COLO829 (cell line): ENCODE results near the gene ULBP3.
"Not testable (repeated sequence)": the region's sequence is repeated elsewhere in the genome, so short reads cannot be mapped to it uniquely, and the experiment has no call there.

Experiments used
- DNase-seq: peaks from one replicate; pipeline ENCODE4 v3.0.0; 2012; ENCODE audit warnings: low spot score

Gene ULBP3

DNA sequence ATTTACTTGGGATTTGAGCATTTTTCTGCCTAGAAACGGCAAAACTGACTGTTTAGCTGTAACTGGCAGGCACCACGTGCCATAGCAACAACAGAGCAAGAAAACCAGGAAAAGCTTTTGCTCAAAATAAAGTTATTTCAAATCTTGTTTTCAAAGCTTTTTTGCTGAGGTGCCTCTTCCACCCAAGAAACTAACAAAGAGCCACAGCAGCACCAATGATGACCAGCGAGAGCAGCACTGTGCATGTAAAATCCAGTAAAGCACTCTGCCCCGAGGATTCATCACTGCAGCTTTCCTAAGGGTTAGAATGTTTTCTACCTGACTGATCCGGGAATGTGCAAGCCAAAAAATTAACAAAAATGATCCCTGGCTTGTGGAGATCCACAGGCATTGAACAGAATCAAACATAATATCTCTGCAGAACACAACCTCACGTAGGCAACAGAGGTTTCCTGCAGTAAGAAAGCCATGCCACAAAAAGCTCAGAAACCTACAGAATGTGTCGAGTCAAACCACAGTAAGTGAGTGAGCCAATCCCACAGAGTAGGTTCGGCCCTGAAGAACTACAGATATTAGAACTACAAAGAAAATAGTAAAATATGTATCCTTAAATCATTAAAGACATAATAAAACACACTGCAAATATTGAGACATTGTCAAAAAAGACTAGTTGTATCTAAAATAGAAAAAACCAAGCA, 7.4 kb upstream of the ULBP3 start:
- DNase-seq = no peak

DNA sequence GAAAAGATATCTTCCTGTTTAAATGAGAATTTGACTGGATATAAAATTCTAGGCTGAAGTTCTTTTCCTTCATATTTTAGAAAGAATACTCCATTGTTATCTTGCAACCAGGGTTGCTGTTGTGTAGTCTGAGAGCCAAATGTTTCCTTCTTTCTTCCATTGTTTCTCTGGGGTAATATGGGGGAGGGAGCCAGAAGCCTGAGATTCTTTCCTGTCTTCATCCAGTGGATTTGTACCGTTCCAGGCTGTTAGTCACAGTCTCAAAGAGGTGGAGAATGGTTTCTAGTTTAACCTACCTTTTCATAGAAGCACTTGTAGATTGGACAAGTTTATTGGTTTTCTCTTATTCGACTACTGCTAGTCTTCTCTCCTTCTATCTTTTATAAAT, 6.1 kb upstream of the ULBP3 start:
- no peak for DNase-seq

DNA sequence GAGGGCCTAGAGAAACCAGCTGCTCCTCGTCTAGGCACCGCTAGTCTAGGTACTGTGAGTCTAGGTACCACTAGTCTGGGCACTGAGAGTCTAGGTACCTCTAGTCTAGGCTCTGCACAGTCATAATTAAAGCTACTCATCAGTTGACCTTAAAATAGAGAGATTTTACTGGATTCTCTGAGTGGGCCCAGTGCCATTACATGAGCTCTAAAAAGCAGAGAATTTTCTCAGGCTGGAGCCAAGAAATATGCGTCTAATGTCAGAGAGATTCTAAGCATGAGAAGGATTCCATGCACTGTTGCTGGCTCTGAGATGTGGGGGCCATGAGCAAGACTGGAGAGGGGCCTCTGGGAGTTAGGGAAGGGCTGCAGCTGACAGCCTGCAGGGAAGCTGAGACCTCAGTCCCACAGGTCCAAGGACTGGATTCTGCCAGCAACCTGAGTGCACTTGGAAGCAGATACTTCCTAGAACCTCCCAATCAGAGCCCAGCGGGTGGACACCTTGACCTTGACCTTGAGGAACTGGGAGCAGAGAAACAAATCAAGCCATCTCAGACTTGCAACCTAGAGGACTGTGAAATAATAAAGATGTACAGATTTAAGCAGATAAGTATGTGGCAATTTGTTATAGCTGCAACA, 5.6 kb upstream of the ULBP3 start:
- not testable (repeated sequence) for DNase-seq

DNA sequence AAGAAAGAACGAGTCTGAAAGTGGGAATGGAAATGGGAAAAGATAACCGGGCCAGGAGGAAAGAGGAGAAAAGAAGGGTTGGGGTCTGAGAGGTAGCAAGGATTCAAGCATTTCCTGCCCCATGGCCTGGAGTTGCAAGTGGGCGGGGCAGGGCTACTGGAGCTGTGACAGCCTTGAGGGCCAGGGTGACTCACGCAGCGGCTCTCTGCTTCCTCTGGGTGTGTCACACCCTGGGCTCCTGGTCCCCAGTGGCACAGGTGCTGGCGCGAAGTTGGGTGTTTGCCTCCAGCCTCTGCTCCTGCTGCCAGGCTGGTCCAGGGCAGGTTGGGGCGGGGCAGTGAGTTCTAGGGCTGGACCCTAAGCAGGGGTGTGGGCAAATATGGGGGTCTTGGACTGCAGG, 3.3 kb upstream of the ULBP3 start:
- DNase-seq = peak; percentile 40

DNA sequence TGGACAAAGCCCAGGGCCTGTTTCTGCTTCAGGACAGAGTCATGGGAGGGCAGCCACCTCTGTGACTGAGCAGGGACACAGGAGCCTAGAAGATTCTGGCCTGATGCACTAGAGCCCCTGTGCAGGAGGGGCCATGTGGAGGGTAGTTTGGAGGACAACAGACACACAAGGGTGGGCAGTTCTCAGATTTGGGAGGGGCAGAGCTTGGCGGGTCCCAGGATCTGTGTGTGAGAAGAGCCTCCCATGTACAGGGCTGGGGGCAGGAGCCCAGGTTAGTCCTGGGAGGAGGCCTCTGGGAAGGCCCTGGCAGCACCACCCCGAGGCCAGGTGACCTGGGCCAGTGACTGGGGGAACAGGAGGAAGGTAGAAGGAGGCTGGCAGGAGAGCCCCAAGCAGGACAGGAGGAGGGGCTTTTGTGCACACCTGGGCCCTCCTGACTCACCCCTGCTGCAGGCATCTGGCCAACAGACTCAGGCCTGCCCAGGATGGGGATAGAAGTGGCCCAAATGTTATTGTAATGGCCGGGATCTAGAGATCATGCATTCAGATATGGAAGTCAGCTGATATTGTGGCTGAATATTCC, 1.4 kb upstream of the ULBP3 start:
- DNase-seq = no peak

DNA sequence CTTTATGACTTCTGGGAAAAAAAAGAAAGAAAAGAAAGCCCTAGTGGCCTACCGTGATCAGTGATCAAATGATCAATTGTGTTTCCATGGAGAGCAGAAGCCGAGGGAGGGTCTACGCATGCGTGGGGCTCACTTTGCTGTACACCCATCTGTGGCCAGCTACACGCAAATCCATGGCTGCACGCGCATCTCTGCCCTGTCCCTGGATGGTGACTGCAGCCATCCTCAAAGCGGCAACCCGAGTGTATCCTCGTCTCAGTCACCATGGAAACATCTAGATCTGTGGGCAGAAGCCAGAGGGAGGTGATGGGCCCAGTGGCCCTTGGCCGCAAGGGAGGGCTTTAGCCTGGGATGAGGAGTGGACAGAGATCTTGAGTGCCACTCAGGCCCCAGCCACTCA, 785 bp upstream of the ULBP3 start:
- DNase-seq = no peak

DNA sequence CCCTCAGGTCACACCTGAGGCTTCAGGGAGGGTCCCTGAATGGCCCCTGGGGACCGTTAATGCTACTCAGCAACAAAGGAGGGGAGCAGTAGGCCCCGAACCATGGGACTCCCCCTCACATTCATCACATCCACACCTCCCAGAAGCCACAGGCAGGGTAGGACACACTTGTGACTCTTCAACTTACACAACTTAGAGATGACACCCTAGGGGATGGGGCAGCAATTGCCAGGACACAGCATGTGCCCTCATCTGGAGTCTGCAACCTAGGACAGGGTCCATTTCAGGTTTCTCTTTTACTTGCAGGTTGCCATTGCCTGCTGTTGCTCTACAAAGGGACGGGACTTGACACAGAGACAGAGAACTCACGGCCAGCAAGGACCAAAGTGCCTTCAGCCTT, 770 bp downstream of the ULBP3 start:
- no peak for DNase-seq

DNA sequence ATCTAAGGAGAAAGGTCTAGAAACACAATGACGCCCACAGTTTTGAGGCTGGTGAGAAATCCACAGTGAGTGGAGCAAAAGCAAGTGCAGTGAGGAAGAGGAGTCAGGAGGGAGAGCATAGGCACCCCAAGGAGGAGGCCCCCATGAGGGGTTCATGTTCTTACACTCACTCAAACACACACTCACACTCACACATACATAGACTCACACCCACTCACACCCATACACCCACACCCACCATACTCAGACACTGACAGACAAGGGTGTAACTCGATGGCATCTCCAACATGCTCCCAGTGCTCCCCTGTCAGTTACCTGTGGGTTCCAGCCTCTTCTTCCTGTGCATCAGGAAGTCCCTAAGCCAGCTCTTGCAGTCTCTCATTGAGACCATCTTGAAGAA, 3.8 kb downstream of the ULBP3 start:
- DNase-seq = no peak

DNA sequence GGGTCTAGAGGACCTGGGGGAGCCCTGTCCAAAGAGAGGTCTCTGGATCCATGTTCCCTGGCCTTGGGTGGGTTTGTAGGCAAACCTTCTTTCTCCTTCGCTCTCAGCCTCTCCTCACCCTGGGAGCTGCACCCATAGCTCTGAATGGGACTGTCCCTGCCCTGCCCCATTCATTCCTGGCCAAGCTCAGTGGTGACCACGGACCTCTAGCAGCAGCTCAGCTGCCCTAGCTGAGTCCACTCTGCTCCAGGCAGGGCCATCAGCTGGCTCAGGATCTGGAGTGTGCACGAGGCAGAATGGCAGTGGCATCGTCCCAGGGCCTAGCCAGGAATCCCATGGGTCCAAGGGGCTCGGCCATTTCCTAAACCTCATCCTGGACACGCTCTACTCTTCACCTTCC, 5.3 kb downstream of the ULBP3 start:
- DNase-seq = no peak

DNA sequence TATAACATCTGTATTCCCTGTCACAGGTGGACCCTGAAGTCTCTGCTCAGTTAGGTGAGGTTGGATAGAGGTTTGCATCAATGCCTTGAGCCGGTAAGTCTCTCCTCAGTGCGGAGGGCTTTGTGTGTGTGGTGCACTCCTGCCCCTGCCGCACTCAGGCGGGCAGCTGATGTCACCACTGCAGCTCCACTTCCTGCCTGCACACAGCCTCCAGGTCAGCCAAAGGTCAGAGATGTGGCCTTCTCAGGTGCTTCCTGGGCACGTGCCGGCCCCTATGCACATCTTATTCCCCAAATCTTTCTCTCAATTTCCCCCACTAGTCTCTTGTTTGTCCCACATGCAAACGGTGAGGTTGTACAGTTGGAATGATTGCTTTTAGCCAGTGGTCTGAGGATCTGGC, 8.9 kb downstream of the ULBP3 start:
- not testable (repeated sequence) for DNase-seq

DNA sequence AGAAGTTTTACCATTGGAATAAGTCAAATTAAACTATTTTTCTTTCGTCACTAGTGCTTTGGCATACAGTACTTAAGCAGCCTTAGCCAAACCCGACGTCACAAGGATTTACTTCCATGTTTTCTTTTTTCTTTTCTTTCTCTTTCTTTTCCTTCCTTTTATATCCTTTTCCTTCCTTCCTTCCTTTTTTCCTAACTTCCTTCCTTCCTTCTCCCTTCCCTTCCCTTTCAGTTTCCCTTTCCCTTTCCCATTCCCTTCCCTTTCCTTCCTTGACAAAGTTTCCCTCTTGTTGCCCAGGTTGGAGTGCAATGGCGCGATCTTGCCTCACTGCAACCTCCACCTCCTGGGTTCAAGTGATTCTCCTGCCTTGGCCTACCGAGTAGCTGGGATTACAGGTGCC, 9.9 kb downstream of the ULBP3 start:
- no peak for DNase-seq

DNA sequence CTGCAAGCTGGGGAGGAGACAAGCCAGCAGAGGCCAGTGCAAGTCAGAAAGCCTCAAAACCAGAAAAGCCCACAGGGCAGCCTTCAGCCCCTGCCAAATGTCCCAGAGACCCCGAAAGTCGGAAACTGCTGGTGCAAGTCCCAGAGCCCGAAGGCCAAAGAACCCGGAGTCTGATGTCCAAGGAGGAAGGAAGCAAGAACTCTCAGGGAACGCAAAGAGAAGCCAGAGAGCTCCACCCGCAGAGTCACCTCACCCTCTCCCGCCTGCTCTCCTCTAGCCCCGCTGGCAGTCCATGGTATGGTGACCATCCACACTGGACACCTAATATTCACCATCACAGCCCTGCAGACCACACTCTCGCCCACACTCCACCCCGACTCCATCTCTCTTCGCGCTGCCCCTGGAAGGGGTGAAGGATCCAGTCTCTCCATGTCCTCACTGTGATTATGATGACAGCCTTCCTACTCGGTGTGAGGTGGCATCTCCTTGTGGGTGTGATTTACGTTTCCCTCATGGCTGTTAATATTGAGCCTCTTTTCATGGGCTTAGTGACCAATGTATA, 10.6 kb downstream of the ULBP3 start:
- DNase-seq = no peak

DNA sequence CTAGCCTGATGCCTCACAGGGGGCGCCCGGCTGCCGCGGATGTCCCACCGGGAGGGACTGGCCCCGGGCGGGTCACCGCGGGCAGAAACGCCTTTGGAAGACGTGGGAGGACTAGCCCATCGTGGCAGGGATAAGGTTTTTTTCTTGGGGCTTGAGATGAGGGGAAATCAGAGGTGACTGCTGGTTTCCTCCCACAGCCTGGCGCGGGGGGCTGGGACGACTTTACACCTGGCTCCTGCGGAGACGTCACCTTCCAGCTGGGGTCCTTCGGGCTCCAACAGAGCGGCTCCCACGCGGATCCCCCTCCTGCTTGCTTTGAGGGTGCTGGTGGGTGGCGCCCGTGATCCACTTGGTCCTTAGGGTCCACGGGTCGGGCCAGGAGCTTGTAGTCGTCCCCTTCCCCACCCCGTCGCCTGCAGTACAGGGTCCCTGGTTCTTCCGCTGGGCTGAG, 11.4 kb downstream of the ULBP3 start:
- DNase-seq = no peak

DNA sequence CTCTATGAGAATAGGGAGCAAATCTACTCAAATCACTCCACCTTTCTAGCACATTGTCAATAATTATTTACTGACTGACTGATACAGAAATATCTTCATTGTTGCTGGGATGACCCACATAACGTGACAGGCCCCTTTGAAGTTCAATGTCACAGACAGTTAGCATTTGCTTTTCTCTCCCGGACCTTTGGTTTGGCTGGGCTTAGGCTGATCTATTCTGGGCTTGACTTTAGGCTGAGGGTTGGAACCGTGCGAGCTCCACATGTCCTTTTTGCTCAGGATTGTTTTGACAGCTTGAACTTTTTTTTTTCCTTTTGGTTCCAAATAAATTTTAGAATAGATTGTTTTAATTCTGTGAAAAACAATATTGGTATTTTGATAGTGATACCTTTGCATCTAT, 12.0 kb downstream of the ULBP3 start:
- DNase-seq = no peak

DNA sequence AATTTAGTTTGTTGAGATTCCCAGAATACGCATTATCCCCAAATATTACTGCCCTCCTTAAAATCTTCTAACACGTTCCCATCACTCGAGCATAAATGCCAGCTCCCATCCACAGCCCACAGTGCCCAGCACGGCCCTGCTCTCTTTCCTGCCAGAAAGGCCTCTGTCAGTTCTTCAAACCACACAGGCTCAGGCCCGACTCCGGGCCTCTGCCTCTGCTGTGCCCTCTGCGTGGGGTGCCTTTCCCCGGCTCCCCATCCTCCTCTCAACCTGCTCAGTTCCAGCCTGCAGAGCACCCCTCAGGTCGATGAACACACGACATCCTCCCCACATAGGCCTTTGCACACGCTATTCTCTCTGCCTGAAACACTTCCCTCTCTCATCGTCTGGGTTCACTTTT, 12.8 kb downstream of the ULBP3 start:
- no peak for DNase-seq

DNA sequence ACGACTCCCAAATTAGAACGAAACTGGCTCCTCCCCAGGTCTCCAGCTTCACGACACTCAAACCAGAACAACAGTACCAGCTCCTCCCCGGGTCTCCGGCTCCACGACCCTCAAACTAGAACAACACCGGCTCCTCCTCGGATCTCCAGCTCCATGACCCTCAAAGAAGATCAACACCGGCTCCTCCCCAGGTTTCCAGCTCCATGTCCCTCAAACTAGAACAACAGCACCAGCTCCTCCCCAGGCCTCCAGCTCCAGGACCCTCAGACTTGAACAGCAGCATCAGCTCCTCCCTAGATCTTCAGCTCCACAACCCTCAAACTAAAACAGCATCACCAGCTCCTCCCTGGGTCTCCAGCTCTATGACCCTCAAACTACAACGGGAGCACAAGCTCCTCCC, 13.8 kb downstream of the ULBP3 start:
- no peak for DNase-seq

DNA sequence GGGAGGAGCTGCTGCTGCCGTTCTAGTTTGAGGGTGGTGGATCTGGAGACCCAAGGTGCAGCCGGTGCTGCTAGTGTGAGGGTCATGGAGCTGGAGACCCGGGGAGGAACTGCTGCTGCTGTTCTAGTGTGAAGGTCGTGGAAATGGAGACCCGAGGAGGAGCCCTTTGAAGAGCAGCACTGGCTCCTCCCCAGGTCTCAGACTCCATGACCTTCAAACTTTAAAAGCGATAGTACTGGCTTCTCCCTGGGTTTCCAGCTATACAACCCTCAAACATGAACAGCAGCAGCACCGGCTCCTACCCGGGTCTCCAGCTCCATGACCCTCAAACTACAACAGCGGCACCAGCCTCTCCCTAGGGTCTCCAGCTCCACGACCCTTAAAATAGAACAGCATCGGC, 15.5 kb downstream of the ULBP3 start:
- no peak for DNase-seq

DNA sequence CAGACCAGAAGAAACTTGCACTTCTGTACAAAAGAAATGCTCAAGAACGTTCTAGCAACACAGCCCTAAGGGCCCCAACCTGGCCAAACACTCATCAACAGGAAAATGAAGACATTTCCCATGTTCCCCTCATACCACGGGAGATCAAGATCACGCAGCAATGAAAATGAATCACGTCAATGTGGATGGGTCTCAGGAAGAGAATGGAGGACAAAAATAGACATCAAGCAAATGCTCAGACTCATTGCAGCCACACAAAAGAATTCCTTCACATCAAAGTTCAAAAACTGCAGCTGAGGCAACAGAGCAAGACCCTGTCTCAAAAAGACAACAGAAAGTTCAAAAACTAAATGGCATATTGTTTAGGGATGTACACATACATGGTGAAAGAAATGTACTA, 18.1 kb downstream of the ULBP3 start:
- no peak for DNase-seq

DNA sequence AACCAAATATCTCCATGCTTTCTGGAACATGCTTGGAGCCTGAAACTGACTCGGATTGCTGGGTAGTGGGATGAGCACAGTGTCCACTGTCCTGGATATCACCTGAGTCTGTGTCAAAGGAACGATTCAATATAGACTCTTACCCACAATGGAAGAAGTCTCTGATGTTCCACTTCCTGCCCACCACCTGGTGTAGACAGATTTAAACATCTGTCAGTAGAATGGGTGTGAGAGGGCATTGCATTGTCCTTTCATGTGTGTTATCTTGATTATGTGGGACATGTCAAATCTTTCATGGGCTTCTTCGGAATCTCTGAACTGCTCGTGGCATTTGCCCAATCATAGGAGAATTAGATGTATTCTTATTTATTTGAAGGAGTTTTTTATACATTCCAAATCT, 20.8 kb downstream of the ULBP3 start:
- no peak for DNase-seq

DNA sequence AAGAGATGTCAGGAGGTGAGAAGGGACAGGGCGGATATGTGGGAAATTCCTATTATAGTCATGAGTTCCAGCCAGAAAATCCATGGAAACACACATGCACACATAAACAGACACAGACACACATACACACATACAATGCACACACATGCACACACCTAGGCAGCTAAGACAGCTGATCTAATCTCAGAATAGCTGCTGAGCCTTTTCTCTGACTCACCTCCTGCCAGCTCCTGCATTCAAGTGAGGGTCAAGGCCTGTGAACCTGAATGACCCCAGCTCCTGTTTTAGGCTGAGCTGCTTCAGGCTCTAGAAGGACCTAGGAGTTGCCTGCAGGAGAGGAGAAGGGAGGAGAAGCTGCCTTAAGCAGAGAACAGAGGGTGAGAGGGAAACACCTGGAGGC, 22.0 kb downstream of the ULBP3 start:
- no peak for DNase-seq

DNA sequence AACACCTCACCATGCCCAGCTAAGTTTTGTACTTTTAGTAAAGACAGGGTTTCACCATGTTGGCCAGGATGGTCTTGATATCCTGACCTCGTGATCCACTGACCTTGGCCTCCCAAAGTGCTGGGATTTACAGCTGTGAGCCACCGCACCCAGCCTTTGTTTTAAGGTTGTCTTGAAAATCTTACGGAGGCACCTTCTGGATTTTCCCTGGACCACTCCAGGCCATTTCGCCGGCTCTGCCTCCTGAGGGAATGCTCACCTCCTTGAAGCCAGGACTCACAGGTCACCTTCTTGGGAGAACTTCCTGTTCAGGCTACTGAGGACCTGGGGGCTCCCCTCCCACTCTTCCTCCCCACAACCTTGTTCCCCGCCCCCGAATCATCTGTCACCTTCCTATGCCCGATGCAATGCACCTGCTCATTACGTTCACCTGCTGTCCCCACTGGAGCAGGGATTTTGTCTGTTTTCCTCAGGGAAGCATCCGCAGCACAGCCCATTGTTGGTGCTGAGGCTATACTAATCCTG, 24.2 kb downstream of the ULBP3 start:
- DNase-seq = no peak

DNA sequence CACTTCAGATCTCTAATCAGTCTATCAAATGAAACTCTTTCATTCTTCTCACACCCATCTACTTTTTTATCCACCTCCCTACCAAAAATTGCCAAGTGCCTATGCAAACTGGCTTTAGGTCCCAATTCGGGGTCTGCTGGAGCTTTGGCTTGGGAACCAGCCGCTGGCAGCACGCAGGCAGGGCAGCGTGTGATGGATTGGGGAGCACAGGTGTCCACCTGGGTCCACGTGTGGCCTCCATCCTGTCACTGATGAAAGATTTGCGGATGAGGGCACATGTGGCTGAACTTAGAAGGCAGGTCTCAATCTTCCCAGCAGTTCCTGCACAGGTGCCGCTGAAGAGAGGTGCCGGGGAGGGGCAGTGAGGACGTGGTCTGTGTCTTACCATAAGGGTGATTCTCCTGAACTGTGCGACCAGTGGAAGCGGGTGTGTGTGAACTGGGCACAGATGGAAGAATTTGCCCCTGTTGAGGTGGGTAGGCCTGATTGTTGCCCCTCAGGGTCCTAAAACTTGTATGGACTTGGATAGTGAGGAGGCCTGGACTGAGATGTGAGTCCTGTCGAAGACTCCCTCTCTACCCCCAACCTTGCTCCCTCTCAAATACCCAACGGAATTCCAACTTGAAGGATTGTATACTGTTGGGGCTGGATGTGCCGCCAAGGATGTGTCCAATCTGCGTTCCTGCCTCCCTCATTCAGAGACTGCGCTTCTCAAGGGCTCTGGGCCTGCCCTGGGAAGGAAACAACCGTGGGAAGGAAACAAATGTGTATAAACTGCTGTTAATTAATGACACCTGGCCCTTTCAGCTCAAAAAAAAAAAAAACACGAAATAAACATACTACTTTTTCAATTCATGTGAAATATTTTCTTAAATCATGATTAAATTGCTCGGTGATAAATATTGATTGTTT, 25.2 kb downstream of the ULBP3 start:
- no peak for DNase-seq
